Gastroesophageal sphincter (tissue), 4 donors: ENCODE results near the gene GREM1. TPM values are rescaled to one million over a fixed set of nuclear protein-coding genes. Genes with fewer than 3 reads are reported as not detected.

ENCODE experiments used
- ATAC-seq: fragments of 150-250 bp; one replicate; pipeline ENCODE4 v1.9.1; 2016; ENCODE audit warnings: mild to moderate bottlenecking, moderate library complexity
- H3K27ac ChIP-seq, 4 donors: fragments of 200-600 bp; sonication (generic) in 3 of 4; 1 replicate in 3 of 4; 2 replicates in 1 of 4; pipeline ENCODE4 v1.5.1; 2016 to 2019
- H3K27me3 ChIP-seq: fragments of 200-600 bp; sonication (generic); one replicate; pipeline ENCODE4 v1.5.1; 2019
- H3K36me3 ChIP-seq, 2 donors: fragments of 200-600 bp; sonication (generic); one replicate each; pipeline ENCODE4 v1.5.1; 2019; ENCODE audit warnings: control low read depth in 1 of 2
- H3K4me1 ChIP-seq, 3 donors: fragments of 200-600 bp; sonication (generic); 1 replicate in 2 of 3; 2 replicates in 1 of 3; pipeline ENCODE4 v1.5.1; 2016 to 2019; ENCODE audit warnings: control low read depth in 2 of 3
- H3K4me3 ChIP-seq, 2 donors: fragments of 200-600 bp; sonication (generic); one replicate each; pipeline ENCODE4 v1.5.1; 2019; ENCODE audit warnings: mild to moderate bottlenecking in 1 of 2, moderate library complexity in 1 of 2
- H3K9me3 ChIP-seq, 3 donors: fragments of 200-600 bp; sonication (generic); one replicate each; pipeline ENCODE4 v1.5.1; 2017 to 2019; ENCODE audit warnings: control low read depth in 2 of 3
- CTCF ChIP-seq, 4 experiments: fragments of 200-600 bp in 2 of 4; fragments of 450-650 bp in 2 of 4; sonication (generic) in 1 of 4; IDR thresholded peaks; one replicate each; pipeline ENCODE4 v1.5.1; 2017 to 2019; ENCODE audit warnings: antibody characterized with exemption in 4 of 4, mild to moderate bottlenecking in 2 of 4, moderate library complexity in 2 of 4
- EP300 ChIP-seq: sonication (generic); formaldehyde crosslinking; IDR thresholded peaks from one replicate; pipeline ENCODE4 v1.6.1; 2017; ENCODE audit warnings: antibody characterized with exemption, mild to moderate bottlenecking
- POLR2A ChIP-seq, 2 donors: fragments of 450-650 bp; IDR thresholded peaks; one replicate each; pipeline ENCODE4 v1.6.1; 2017; ENCODE audit warnings: antibody characterized with exemption in 2 of 2, mild to moderate bottlenecking in 2 of 2, moderate library complexity in 1 of 2
- POLR2AphosphoS5 ChIP-seq: sonication (generic); formaldehyde crosslinking; IDR thresholded peaks from one replicate; pipeline ENCODE4 v1.6.1; 2017; ENCODE audit warnings: antibody characterized with exemption
- WGBS, 2 donors: methylation state at CpG; one replicate each; pipeline ENCODE4 v1.1.5; 2018; ENCODE audit warnings: low coverage in 1 of 2; 5-methylcytosine and 5-hydroxymethylcytosine counted together
- total RNA-seq, 4 donors: library from RNA; depleted of rRNA; stranded (reverse); fragments of >200 nt; gene quantifications; one replicate each; pipeline ENCODE4 v1.1.0, GENCODE V29; 2016

GREM1 gene
- total RNA-seq, 4 donors from 2014 or later, result 55.5 to 365 (median 133) TPM

DNA sequence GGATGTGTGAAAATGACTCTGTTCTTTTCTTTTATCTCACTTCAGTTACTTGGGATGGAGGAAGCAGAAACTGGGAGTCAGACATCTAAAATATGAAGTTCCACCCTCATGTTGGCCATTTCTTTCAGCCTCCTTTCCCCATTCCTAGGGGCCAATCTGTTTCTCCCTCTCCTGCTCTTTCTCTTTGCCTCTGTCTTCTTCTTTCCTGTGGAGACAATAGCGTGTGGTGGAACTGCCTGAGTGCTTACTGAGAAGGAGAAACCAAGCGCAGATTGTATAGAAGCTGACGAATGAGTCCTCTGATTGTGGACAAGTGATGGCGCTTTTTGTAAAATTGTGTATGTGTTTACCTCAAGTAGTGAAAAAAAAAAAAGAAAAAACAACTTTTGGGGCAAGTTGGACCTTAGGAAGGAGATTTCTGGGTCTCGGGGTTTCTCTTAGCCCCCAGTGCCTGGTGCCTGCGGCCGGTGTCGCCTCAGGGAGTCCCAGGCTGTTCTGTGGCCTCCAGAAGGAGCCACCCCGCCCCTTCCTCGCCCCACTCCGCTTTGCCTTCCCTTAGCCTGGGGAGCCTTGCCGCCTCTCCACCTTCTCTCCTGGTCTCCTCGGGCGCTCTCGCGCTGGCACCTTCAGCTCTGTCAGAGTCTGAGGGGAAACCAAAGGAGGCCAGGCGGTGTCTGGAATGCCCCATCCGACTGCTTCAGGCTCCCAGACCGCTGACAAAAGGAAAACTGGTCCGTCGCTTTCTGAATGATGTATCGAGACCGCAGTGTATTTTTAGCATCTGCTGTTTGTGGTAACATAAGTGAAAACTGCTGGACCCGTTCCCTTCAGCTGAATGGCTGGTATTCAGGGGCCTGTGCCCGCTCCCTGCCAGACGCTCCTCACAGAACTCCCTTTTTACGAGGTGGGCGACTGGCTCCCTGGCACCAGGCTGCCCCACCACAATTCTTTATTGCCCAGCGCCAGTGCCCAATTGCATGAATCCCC lies 46.2 kb upstream of the GREM1 start:
- Histone ChIP-seq H3K36me3 (no peaks in the 10 kb centered on the region), H3K4me1 (peaks cover 6 to 57% (median 6%) of the 10 kb centered on the region in 3 donors), H3K4me3 (no peak overlapping the region), H3K27me3 (no peaks in the 10 kb centered on the region), H3K9me3 (no peaks in the 10 kb centered on the region), H3K27ac (peak overlapping the region in 2 of 4 donors; percentile 9 to 70)
- TF ChIP-seq POLR2A (IDR thresholded peaks at IDR 0.05) (no peak), EP300 (no peak), POLR2AphosphoS5 (peak; percentile 34)
- WGBS, 2 donors, result 87 to 89% methylated on average over 6 to 7 of the region's 29 CpGs
- ATAC-seq, result peak; percentile 18

- Histone ChIP-seq H3K27me3 (no peaks in the 10 kb centered on the region), H3K4me3 (no peak overlapping the region), H3K9me3 (no peaks in the 10 kb centered on the region), H3K4me1 (peaks cover 6 to 61% (median 6%) of the 10 kb centered on the region in 3 donors), H3K36me3 (no peaks in the 10 kb centered on the region), H3K27ac (peak overlapping the region in 3 of 4 donors; percentile 44 to 61 (median 61))
- ATAC-seq, result no peak
- WGBS, 2 donors, result 47 to 60% methylated on average over 1 to 2 of the region's 2 CpGs
- TF ChIP-seq CTCF (IDR thresholded peaks at IDR 0.05) (no peak), POLR2AphosphoS5 (no peak)
Observed at GRCh38 chr15:32674681-32675080, 43.1 kb upstream of the GREM1 start.

DNA sequence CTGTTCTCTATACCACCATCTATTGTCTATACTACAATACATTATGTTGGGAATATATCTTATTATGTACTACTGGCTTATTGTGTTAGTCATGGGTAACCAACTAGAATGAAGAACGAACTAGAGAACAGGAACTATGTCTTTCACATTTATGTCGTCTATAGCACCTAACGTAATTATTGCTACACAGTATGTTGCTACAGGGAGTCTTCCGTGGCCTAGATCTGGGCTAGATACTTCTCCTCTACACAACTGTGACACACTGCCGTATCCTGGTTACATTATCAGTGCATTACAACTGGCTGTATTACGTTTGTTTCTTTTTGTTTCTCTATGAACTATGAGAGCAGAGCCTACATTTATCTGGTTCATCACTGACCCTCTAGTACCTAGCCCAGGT lies 42.3 kb upstream of the GREM1 start:
- Histone ChIP-seq H3K27me3 (no peaks in the 10 kb centered on the region), H3K4me3 (no peak overlapping the region), H3K27ac (peak overlapping the region in 3 of 4 donors; percentile 39 to 61 (median 61)), H3K4me1 (peaks cover under 1 to 53% (median 6%) of the 10 kb centered on the region in 3 donors), H3K36me3 (no peaks in the 10 kb centered on the region), H3K9me3 (no peaks in the 10 kb centered on the region)
- TF ChIP-seq POLR2A (IDR thresholded peaks at IDR 0.05), result no peak
- no peak for TF ChIP-seq POLR2AphosphoS5
- TF ChIP-seq CTCF (IDR thresholded peaks at IDR 0.05), result no peak
- no peak for TF ChIP-seq EP300
- WGBS, 2 donors, result 44 to 50% methylated on average over 6 of the region's 6 CpGs
- ATAC-seq, result no peak

DNA sequence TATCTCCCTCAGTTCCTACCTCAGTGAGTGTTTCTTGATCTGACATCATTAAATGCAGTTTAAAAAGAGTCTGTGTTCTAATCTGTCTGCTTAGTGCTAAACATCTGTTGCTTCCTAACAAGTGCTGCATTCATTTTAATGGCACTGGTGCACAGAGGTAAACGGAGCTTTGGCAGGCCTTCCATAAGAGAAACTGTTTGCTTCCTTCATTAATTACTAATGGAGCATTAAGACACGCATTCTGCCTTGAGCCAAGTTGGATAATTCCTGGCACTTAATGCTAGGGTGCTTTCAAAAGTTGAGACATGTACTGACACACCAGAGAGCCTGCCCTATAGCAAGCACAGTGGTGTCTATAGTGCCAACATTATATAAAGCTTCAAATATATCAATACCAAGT lies 41.6 kb upstream of the GREM1 start:
- WGBS, 2 donors, result 5% methylated on average over 2 of the region's 2 CpGs
- TF ChIP-seq CTCF (IDR thresholded peaks at IDR 0.05) (no peak), EP300 (no peak), POLR2A (IDR thresholded peaks at IDR 0.05) (no peak), POLR2AphosphoS5 (no peak)
- no peaks in the 10 kb centered on the region for H3K27me3 ChIP-seq
- no peaks in the 10 kb centered on the region for H3K36me3 ChIP-seq
- H3K4me1 ChIP-seq, result peaks cover 0 to 46% (median 6%) of the 10 kb centered on the region in 3 donors
- H3K9me3 ChIP-seq, result no peaks in the 10 kb centered on the region
- H3K27ac ChIP-seq, result peak overlapping the region in 1 of 4 donors; percentile 61
- H3K4me3 ChIP-seq, result no peak overlapping the region
- ATAC-seq, result no peak

GRCh38 chr15:32677238-32677750 lies 40.5 kb upstream of the GREM1 start:
- peaks cover under 1 to 41% (median 6%) of the 10 kb centered on the region in 3 donors for H3K4me1 ChIP-seq
- 68 to 72% methylated on average over 4 of the region's 5 CpGs for WGBS, 2 donors
- no peak for TF ChIP-seq EP300
- no peak for TF ChIP-seq POLR2A (IDR thresholded peaks at IDR 0.05)
- TF ChIP-seq POLR2AphosphoS5, result no peak
- TF ChIP-seq CTCF (IDR thresholded peaks at IDR 0.05), result no peak

More at GRCh38 chr15:32677238-32677750, 40.5 kb upstream of the GREM1 start:
- Histone ChIP-seq H3K4me3 (no peak overlapping the region), H3K27ac (peak overlapping the region in 1 of 4 donors; percentile 38), H3K27me3 (no peaks in the 10 kb centered on the region), H3K36me3 (no peaks in the 10 kb centered on the region), H3K9me3 (no peaks in the 10 kb centered on the region)
- ATAC-seq, result no peak
